DMS114 treated with DMSO at 0.1 percent for 48 hours (cell line): ENCODE data around the gene ACAD9.
A peak's percentile ranks its signal among the peaks of the same experiment; 100 is the strongest.

Source experiments
- DNase-seq: peaks from one replicate; lab custom pipeline; 2025; ENCODE audit not compliant: unreplicated experiment; lab: John Stamatoyannopoulos, UW

ACAD9 gene

DNA sequence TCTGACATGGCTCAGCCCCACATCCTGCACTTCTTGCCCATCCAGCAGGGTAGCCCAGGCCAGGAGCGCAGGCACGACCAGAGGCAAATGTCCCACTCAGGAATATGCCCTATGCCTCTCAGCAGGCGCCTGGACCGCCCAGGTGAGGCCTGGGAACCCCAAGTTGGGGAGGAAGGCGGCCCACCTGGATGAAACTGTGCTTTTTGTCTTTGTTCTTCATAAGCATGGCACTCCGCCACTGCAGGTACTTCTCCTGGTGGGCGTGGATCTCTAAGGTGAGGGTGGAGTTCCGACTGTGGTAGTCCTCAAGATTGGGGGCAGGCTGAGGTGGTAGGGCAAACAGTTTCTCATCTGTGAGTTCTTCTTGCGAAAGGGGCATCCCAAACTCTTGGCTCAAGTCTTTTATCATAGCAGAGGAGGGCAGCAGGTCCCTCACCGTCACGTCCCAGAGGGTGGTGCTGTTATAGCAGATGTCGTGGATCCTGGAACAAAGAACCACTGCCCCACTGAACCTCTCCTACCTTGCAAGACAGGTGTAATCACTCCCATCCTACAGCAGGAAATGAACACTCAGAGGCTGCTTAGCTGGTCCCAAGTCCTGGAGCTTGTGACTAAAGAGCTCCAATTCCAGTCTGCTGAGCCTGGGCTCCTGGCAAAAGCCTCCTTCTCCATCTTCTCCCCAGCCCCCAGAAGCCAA lies 53.2 kb downstream of the ACAD9 start:
- no peak for DNase-seq

GRCh38 chr3:128933213-128933921 lies 53.9 kb downstream of the ACAD9 start:
- no peak for DNase-seq

DNA sequence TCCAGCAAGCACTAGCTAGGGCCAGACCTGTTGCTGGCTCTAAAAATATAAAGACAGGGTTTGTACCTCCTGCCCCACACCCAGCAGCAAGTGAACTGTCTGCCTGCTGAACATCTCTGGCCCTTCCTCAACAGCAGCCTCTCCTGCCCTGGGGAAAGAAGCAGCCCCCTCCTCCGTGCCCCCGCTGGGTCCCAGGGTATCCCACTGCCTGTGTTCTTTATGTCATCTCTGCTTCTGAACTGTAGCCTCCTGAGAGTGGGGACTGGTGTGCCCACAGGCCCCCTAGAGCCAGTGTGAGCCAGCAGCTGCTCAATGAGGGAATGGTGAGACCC lies 54.5 kb downstream of the ACAD9 start:
- no peak for DNase-seq

DNA sequence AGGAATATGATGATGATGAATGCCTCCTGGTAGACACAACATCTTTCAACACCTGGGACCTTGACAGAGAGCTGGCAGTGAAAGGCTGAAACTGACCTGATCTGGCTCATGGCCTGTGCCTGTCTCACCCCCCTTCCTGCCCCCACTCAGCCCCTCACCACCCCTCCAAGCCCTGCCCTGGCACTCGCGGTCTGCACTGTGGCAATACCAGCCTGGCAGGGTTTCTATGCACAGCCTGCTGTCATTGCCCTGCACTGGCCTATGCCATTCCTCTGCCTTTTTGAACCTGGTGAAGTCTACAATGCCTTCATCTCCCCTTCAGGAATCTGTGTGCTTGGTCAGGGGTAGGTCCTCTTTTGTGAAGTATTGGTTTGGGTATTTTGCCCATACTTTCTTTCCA lies 56.5 kb downstream of the ACAD9 start:
- DNase-seq = no peak

GRCh38 chr3:128936341-128936740 lies 56.9 kb downstream of the ACAD9 start:
- DNase-seq = no peak

DNA sequence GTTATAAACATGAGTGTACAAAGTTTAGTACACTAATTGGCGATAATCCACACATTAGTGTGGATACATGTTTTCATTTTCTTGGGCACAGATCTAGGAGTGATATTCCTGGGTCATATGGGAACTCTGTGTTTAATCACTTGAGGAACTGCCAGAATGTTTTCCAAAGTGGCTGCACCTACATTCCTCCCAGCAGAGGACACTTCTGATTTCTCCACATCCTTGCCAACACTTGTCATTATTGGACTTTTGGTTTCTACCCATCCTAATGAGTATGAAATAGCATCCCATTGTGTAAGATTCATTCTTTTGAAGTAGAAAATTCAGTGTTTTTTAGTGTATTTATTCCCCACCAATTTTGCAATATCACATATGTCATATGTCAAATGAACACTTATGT lies 60.8 kb downstream of the ACAD9 start:
- DNase-seq = no peak

DNA sequence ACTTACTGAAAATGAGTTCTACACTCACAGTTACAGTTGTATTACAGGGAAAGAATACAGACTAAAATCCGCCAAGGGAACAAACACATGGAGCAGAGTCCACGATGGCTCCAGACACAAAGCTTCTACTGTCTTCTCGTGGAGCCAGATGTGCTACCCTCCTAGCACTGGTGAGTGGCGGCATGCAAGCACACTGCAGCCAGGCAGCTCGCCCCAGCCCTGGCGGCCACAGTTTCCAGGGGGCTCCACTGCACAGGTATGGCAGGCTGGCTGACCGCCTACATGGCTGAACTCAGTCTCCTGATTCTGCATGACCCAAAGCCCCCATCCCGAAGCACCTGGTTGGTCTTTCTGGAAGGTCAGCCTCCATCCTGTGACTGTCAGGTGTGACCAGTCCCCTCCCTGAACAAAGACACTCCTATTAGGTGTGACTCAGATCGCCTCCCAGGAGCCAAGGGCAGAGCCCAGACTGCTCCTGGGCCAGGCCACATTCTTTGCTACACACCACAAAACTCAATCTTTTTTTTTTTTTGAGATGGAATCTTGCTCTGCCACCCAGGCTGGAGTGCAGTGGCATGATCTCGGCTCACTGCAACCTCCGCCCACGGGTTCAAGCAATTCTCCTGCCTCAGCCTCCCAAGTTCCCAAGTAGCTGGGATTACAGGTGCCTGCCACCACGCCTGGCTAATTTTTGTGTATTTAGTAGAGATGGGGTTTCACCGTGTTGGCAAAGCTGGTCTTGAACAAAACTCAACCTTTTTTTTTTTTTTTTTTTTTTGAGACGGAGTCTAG lies 62.9 kb downstream of the ACAD9 start:
- DNase-seq = no peak

DNA sequence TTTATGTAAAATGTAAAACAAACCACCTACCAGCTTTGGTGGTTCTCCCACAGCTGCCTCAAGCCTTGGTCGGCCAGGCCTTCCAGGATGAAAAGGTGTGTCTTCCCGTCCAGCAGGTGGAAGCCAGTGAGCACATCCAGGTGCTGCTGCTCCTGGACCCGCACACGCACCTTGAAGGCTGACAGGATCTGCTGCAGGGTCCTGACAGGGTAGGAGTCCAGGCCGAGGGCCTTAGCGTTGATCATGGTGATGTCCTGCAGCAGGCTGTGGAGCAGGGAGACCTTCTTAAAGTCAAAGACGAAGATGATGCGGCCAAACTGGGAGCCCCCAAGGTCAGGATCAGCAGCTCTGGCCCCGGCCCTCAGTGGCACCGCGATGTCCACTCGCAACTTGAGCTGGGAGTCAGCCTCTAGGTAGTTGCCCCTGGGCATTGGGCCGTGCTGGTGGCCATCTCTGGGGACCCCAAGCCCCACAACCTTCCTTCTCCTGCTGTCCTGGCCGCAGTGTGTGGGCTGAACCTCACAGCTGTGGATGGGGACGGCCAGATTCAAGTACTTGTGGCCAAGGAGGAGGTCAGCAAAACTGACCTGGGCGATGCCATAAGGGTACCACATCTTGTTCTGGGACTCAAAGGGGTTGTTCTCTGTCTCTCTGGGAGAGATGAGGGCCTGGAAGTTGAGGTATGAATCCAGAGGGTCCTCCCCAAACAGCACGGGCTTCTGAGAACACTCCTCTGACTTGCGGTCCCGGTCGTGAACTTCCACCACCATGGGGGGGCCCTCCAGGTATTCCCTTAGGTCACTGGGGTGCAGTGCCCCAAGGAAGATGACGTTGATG lies 65.8 kb downstream of the ACAD9 start:
- DNase-seq = no peak

GRCh38 chr3:128945878-128946175 lies 66.4 kb downstream of the ACAD9 start:
- no peak for DNase-seq

GRCh38 chr3:128946411-128946810 lies 67.0 kb downstream of the ACAD9 start:
- DNase-seq = no peak

- no peak for DNase-seq
These were observed 69.7 kb downstream of the ACAD9 start for GRCh38 chr3:128949158-128949557.

DNA sequence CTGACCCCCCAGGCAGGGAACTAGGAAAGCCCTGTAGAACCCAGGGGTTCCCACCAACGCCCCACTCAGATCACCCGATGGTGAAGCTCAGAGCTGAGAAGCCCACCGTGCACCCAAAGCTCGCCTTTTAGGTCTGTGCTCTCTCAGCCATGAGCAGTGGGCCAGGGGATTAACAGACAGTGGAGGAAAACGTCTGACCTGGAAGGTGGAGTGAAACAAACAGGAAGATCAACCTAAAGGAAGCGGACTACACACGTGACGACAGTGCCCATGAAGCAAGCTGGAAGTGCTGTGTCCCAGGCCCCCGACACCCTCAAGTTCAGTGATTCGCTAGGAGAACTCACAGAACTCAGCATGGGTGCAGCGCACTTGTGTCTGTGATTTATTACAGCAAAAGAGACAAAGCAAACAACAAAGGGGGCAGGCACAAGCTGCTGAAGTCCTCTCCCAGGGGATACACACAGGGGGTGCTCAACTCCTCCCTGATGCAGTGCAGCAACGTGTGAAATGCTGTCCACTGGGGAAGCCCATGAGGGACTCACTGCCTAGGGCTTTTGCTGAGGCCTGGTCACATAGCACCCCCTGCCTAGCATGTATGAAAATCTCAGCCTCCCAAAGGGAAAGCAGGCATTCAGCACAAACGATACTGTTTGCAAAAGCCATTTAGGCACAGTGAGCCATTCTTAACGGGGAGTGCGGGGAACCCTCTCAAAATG lies 71.0 kb downstream of the ACAD9 start:
- DNase-seq = peak; percentile 32

DNA sequence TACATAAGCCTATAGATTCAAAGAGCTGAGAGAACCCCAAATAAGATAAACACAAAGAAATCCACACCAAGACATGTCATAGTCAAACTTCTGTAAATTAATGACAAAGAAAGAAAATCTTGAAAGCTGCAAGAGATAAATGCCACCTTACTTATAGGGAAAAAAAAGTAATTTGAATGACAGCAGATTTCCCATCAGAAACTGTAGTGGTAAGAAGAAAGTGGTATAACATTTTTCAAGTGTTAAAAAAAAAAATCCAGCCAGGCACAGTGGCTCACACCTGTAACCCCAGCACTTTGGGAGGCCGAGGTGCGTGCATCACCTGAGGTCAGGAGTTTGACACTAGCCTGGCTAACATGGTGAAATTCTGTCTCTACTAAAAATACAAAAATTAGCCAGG lies 77.0 kb downstream of the ACAD9 start:
- no peak for DNase-seq
